OCI-LY7 (cell line): ENCODE measurements around the gene FIBP.

Experiments
- CTCF ChIP-seq: fragments of 200-600 bp; sonication (generic); conservative IDR thresholded peaks from 2 replicates; pipeline ENCODE4 v1.5.1; 2014; ENCODE audit warnings: mild to moderate bottlenecking, antibody characterized with exemption, low read length, moderate library complexity, mixed read lengths
- EZH2phosphoT487 ChIP-seq: fragments of 200-600 bp; sonication (generic); IDR thresholded peaks from 2 replicates; pipeline ENCODE4 v1.6.1; 2018; ENCODE audit warnings: low read depth, borderline replicate concordance, mild to moderate bottlenecking, mixed run types, antibody characterized with exemption, low read length, moderate library complexity, mixed read lengths

- TF ChIP-seq CTCF (no peak), EZH2phosphoT487 (no peak)
Measured at GRCh38 chr11:65916391-65916790, 28.1 kb upstream of the FIBP start.
